GM10248 (cell line): ENCODE measurements around the gene SHISAL2B.

ENCODE experiments used
- CTCF ChIA-PET: fragments of 300-600 bp; sonication (Branson Sonifier 250); formaldehyde crosslinking; extraction: SDS; loops from one replicate; lab custom pipeline; 2021; ENCODE audit warnings: antibody characterized with exemption; lab: Yijun Ruan, JAX
- POLR2A ChIA-PET: fragments of 350-650 bp; sonication (Branson Sonifier 250); formaldehyde crosslinking; extraction: SDS; loops from one replicate; lab custom pipeline; 2020; ENCODE audit warnings: antibody characterized with exemption; lab: Yijun Ruan, JAX
- DNase-seq: peaks from one replicate; pipeline ENCODE4 v3.0.0; 2012; ENCODE audit errors: extremely low spot score
- CTCF ChIP-seq: IDR thresholded peaks from 2 replicates; pipeline ENCODE4 v1.5.1; 2012; ENCODE audit warnings: mild to moderate bottlenecking, low read depth; ENCODE audit errors: extremely low read depth, missing control alignments, control extremely low read depth

SHISAL2B gene

DNA sequence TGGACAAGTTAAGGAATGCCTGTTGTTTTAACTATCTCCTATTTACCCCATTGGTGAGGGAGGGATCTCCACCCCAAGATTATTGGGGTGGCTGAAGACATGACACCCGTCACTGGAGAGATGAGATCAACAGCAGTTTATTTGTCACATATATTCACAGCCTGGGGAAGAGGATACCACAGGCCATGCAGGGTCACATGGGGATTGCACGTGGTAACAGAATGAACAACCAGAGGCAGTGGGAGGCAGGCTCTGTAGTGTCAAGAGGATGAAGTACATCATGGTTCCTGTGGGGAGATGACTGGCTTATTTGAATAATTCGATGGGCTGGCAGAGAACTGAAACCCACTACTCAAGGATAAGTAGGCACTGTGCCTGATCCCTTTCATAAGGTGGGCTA is 18.6 kb upstream of the SHISAL2B start:
- ChIA-PET CTCF (no interaction called here), POLR2A (no interaction called here)
- no peak for TF ChIP-seq CTCF
- DNase-seq, result no peak

DNA sequence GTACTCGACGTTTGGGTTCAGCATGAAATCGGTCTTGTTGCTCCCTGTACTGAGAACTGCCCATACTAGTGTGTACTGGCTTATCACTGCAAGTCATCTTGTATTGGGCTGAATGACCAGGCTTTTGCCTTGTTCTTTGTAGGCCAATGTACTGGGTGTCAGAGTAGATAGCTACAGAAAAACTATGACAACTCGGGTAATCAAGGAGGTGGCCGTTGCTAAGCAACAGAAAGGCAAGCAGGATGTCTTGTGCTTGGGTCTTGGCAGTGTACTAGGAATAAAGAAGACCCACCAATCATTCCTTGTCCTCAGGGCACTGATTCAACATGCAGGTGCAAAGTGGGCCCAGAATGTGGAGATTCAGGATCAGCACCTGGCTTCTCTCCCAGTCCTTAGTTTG is 11.9 kb upstream of the SHISAL2B start:
- DNase-seq, result no peak
- no peak for TF ChIP-seq CTCF
- CTCF ChIA-PET, result interaction anchor here (1.5 to 2.1 kb wide), 2 partner anchors 9 to 11 kb away, joined by 4 to 8 read pairs; partner anchors contain the start of gene SHISAL2B
- POLR2A ChIA-PET, result no interaction called here

DNA sequence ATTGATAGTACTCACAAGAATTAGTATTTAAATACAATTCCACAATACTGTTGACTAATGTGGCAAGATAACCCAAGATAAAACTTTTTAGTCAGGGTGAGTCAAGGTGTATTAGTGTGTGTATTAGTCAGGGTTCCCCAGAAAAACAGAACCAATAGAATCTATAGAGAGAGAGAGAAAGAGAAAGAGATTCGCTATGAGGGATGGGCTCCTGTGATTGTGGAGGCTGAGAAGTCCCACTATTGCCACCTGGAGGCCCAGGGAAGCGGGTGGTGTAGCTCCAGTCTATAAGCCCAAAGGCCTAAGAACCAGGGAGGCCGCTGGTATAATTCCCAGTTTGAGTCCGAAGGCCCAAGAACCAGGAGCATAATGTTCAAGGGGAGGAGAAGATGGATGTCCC is 10.0 kb upstream of the SHISAL2B start:
- no peak for DNase-seq
- ChIA-PET CTCF (interaction anchor here (1.4 kb wide), 1 partner anchor 21 kb away, joined by 3 read pairs; no protein-coding TSS in a partner anchor), POLR2A (no interaction called here)
- TF ChIP-seq CTCF, result no peak

GRCh38 chr5:64682608-64683007 is 7.7 kb upstream of the SHISAL2B start:
- CTCF ChIA-PET, result no interaction called here
- DNase-seq, result no peak
- POLR2A ChIA-PET, result no interaction called here
- no peak for TF ChIP-seq CTCF

DNA sequence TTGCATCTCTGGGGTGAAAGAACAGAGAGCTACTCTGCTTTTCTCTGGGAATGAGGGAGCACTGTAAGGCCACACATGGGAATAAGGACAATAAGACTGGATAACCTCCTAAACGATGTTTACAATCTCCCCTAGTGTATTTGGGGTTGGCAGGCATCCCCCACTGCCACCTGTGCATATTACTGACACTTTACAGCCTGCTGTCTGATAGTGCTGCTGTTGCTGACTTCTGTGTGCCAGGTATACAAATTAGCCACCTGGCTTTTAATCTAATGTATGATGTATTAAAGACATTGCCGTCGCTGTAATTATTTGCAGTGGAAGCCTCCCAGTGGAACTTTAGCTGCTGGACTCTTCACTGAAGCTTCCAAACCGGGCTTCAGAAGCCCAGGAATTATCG is 4.4 kb upstream of the SHISAL2B start:
- CTCF ChIA-PET, result no interaction called here
- no peak for TF ChIP-seq CTCF

DNA sequence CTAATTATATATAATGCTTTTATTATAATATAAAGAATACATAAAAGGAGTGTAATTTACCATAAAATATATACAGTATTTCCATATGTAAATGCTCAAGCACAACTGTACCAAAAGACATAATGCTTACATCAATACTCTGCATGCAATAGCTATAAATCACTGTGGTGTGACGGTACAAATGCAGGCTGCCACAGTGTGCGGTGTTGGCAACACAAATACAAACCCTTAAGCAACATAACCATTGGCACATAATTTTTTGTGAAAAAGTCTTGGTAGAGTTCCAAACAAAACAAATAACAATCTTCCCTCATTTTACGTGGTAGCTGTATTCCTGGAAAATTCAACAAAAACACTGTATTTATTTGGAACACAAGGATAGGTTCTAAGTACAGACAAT is 1.9 kb upstream of the SHISAL2B start:
- no peak for DNase-seq
- CTCF ChIA-PET, result interaction anchor here (1.4 kb wide), 1 partner anchor 12 kb away, joined by 3 read pairs; no protein-coding TSS in a partner anchor
- no peak for TF ChIP-seq CTCF
- POLR2A ChIA-PET, result no interaction called here

More for the DNA sequence above, 4.4 kb upstream of the SHISAL2B start:
- POLR2A ChIA-PET, result no interaction called here
- DNase-seq, result no peak
